NCI-H1105 treated with DMSO at 0.1 percent for 48 hours (cell line): ENCODE measurements around the gene DCAF4L1.
A peak's percentile ranks its signal among the peaks of the same experiment; 100 is the strongest.

Experiments used
- DNase-seq: peaks from one replicate; lab custom pipeline; 2025; lab: John Stamatoyannopoulos, UW

The DCAF4L1 gene

DNA sequence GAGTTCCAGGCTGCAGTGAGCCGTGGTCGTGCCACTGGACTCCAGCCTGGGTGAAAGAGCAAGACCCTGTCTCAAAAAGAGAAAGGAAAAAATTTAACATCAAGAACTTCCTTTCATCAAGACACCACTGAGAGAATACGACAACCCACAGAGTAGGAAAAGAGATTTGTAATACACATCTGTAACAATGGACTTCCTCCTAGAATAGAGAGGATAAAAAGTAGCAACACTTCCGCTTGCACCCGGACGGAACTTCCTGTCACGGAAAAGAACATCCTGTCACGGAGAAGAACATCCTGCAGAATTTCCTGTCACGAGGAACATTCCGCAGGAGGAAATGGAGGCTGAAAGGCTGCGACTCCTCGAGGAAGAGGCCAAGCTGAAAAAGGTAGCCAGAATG, at the start of gene DCAF4L1:
TSS of gene DCAF4L1 (plus strand) at position 301 of the 400 bp plus-strand sequence. CDS start at position 338, 37 bp downstream.
- DNase-seq = no peak

DNA sequence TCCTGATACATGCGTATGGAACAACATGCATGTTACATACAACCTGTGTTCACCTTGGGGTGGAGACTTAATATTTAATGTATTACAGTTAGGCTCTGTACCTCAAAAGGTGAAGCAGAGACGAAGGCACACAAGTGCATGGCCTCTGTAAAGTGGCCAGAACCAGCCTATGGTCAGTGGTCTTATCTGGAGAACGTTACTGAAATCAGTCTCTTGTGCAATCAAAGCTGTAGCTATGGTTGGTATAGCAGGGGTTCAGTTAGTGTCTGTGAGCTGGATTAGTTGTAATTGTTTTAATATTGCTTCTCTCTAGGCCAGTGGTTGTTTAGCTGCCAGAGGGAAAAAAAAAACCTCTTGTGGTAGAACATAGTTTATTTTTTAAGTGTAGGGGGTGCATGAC, 48.6 kb upstream of the DCAF4L1 start:
- no peak for DNase-seq

DNA sequence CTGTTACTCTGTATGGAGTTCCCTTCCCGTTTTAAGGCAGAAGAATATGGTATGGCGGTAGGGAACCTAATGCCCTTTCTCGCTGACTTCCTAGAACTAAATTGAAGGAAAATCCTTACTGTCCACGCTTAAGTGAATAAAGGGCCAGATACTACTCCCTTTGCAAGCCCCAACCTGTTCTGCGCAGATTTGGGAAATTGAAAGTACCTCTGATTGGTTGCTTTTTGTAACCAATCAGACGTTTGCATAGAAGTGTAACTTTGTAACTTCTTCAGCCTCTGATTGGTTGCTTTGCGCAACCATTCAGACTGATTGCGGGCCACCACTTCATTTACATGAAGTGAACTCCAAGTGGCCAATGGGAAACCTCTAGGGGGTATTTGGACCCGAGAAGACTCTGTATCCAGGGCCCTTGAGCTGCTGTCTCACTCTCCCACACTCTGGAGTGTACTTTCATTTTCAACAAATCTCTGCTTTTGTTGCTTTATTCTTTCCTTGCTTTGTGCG, 47.5 kb upstream of the DCAF4L1 start:
- DNase-seq = no peak

- no peak for DNase-seq
These were observed 47.0 kb upstream of the DCAF4L1 start for GRCh38 chr4:41934514-41934900.

GRCh38 chr4:41934901-41935651, 46.5 kb upstream of the DCAF4L1 start, which contains the start of gene TMEM33:
Gene TMEM33 (plus strand): TSS chr4:41935429. CDS start chr4:41935485, 56 bp downstream.
- peak; percentile 70 for DNase-seq

GRCh38 chr4:41935652-41936021, 45.9 kb upstream of the DCAF4L1 start:
- peak; percentile 9 for DNase-seq

- no peak for DNase-seq
These were observed 42.4 kb upstream of the DCAF4L1 start for GRCh38 chr4:41939016-41939626.

DNA sequence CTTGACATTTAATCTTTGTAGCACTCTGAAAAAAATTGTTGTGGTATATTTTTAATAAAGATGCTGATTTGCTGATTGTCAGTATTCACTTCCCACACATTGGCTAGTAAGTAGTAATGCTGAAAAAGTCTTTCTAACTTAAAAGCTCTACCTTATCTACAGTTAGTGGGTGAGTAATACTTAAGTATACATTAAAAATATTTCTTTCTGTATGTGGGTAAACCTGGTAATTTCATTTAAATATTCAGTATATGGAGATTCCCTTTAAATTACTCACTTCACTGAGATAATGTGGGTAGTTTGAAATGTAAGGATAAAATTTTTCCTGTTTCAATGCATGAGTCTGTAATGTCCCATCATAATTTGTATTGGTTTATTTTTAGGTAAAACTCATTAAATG, 40.7 kb upstream of the DCAF4L1 start:
- DNase-seq = no peak

DNA sequence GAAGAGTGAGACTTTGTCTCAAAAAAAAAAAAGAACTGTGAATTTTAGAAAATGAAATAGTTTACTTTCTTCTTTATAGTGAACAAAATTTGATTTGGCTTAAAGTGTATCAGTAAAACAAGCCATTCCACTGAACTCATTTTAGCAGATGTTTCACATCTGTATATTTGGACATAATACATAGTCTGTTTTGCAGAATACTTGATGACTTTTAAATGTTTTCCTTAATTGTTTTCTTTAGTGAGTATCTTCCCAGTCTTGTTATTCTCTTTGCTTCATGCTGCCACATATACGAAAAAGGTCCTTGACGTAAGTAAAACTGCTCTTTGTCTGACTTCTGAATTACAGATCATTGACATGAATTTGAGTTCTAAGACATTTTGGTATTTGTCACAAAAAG, 38.0 kb upstream of the DCAF4L1 start:
- DNase-seq = no peak

GRCh38 chr4:41944089-41944488, 37.5 kb upstream of the DCAF4L1 start:
- no peak for DNase-seq

- DNase-seq = no peak
These were observed 32.0 kb upstream of the DCAF4L1 start for GRCh38 chr4:41949531-41949930.

GRCh38 chr4:41957634-41958033, 23.9 kb upstream of the DCAF4L1 start:
- peak; percentile 16 for DNase-seq

GRCh38 chr4:41963105-41963504, 18.5 kb upstream of the DCAF4L1 start:
- no peak for DNase-seq

DNA sequence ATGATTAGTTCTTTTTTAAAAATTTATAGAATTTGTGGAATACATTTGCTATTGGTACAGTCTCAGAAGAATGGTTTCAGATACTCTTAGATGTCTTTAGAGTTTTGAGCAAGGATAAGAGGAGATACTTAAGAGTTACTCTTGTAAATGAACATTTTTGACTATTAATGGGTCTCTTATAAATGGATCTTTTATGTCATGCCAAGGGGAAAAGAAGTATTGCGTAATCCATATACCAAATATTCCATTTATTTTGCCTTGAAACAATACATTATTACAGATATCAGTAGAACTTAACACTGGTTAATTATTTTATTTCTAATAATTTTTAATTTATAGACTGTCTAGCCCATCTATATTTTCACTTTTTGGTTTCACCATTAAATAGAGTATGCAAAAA, 17.2 kb upstream of the DCAF4L1 start:
- DNase-seq = no peak

DNA sequence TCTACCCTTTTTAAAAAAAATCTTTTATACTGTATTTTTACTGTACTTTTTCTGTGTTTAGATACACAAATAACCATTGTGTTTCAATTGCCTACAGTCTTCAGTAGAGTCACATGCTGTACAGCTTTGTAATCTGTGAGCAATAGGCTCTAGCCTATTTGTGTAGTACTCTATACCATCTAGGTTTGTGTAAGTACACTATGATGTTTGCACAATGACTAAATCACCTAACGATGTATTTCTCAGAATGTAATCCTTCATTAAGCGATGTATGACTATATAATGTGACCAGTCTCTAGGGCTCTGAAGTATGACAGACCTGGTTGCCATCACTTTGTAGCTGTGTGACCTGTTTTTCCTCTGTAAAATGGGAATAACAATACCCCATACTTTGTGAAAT, 14.2 kb upstream of the DCAF4L1 start:
- no peak for DNase-seq

DNA sequence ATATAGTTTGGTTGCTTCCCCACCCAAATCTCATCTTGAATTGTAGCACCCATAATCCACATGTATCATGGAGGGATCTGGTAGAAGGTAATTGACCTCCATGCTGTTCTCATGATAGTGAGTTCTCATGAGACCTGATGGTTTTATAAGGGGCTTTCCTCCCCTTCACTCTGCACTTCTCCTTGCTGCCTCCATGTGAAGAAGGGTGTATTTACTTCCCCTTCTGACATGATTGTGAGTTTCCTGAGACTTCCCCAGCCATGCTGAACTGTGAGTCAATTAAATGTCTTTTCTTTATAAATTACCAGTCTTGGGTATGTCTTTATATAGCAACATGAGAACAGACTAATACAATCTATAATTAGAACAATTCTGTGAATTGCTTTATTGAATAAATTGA, 11.9 kb upstream of the DCAF4L1 start:
- DNase-seq = no peak

DNA sequence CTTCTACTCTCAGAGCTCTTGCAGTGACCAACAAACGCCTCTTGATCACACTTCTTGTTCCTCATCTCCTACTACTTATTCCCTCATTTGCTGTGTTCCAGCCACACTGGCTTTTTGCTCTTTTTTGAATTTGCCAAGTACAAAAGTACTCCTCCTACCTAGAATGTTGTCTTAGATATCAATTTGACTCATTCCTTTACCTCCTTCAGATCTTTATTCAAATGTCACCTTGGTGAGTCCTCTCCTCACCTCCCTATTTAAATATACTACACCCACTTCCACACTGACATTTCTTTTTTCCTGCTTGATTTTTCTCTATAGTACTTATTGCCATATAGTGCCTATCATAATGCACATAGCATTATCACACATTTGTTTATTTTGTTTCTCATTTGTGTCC, 6.2 kb upstream of the DCAF4L1 start:
- DNase-seq = no peak

DNA sequence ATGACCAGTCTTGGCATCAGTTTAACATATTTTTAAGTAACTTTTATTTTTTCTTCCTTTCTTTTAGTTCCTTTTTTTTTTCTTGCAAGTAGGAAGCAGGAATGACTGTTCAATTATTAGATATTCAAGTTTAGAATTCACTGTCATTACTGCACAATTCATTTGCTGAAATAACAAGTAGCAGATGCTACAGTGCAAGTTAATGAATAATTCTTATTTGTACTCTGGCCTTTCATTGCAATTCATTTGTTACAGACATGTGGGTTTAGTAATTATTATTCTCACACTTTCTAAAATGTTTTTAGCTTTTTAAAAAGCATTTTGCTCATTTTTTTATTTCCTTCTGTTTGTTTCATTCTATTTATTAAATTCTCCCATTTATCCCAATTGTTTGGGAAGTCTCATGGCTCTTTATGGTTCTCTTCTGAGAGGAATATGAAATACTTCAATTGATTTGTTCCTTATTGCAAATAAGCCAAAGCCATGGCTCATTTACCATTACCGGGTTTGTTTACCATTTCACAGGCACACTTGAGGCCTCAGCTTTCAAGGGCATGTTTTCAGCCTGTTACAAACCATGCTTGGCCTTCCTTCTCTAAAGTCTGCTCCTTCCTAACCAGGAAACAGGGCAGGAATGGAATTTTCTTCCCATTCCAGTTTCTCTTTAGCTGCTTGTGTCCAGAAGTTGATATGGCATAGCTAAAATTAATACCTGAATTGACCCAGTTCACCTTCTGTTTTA, 4.6 kb upstream of the DCAF4L1 start:
- no peak for DNase-seq

DNA sequence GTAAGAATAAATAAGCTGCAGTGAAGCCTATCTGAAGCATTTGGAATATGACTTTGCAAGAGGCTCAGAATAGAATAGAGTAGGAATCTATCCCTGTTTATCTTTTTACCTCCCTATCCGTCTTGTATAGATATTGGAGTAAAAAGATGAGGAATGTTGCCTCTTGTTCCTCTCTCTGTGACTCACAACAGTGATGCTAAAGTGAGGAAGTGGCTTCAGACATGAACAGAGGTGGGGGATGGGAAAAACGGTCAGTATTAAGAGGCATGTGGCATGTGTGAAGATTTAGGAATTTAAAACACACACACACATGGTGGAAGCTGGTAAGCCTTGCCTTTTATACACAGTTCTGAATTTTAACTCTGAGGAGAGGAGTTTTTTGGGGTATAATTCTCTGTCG, 3.8 kb upstream of the DCAF4L1 start:
- no peak for DNase-seq

DNA sequence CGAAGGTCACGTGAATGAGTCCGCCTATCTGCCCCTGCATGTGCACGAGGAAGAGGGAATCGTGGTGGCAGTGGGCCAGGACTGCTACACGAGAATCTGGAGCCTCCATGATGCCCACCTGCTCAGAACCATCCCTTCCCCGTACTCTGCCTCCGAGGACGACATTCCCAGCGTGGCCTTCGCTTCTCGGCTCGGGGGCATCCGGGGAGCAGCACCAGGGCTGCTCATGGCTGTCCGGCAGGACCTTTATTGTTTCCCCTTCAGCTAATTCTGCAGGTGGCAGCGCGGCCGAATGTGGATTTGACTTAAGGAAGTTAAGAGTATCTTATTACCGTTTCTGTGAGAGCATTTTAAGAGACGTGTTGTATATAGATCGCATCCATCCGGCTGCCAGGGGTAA, 1.2 kb downstream of the DCAF4L1 start:
- no peak for DNase-seq

DNA sequence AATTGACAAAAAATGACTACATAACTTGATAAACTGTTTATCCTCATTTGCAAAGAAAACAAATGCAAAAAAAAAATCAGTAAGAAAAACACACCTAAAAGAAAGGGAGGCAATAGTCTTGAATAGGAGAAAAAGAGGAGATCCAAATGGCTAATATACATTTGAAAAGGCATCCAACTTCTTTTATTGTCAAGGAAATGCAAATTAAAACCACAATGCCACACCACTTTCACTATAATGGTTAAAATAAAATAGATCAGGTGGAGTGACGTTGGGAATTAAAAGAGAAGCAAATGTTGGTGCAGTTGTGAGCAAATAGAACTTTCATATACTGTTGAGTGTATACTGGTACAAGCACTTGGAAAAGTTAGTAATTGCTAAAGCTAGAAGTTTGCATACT, 3.6 kb downstream of the DCAF4L1 start:
- no peak for DNase-seq

DNA sequence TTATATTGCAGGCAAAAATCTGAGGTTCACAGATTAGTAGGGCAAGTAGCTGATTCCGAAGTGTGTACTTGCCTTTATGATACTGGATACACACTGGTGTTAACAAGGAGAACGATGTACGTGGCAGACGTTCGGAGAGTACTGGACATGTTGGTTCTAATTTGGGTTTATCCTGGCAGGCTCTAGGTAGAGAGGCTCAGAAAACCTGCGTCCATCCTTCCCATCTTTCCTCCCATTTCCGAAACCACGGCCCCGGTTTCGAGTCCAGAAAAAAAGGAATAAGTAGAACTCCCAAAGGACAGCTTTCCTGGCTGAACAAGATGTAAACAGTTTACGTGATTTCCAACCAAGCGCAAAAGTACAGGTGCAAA, 8.4 kb downstream of the DCAF4L1 start:
- DNase-seq = peak; percentile 26
